ENCODE measurements around the gene EIF6.

The EIF6 gene

GRCh38 chr20:35251613-35251940 lies 33.0 kb downstream of the EIF6 start:
- H3K36me3 ChIP-seq (ENCODE audit: control insufficient read depth, insufficient read depth, low read length): no peaks in the 10 kb centered on the region
- H3K27me3 ChIP-seq (replicated peaks; ENCODE audit: control insufficient read depth, insufficient read depth, low read length): no peaks in the 10 kb centered on the region; the same call in 1 of the 2 replicates
- no peak for TF ChIP-seq CTCF (IDR thresholded peaks at IDR 0.05; ENCODE audit: insufficient read depth, low read length, poor library complexity, severe bottlenecking)
- DNase-seq (ENCODE audit: extremely low read depth, insufficient read length): no peak
- H3K4me3 ChIP-seq (replicated peaks; ENCODE audit: low read depth, low read length): no peak overlapping the region

GRCh38 chr20:35248641-35249475 lies 35.7 kb downstream of the EIF6 start:
- Histone ChIP-seq H3K27me3 (replicated peaks; ENCODE audit: control insufficient read depth, insufficient read depth, low read length) (no peaks in the 10 kb centered on the region; the same call in 1 of the 2 replicates), H3K4me3 (replicated peaks; ENCODE audit: low read depth, low read length) (no peak overlapping the region), H3K36me3 (ENCODE audit: control insufficient read depth, insufficient read depth, low read length) (no peaks in the 10 kb centered on the region)
- no peak for TF ChIP-seq CTCF (IDR thresholded peaks at IDR 0.05; ENCODE audit: insufficient read depth, low read length, poor library complexity, severe bottlenecking)
- no peak for DNase-seq (ENCODE audit: extremely low read depth, insufficient read length)

DNA sequence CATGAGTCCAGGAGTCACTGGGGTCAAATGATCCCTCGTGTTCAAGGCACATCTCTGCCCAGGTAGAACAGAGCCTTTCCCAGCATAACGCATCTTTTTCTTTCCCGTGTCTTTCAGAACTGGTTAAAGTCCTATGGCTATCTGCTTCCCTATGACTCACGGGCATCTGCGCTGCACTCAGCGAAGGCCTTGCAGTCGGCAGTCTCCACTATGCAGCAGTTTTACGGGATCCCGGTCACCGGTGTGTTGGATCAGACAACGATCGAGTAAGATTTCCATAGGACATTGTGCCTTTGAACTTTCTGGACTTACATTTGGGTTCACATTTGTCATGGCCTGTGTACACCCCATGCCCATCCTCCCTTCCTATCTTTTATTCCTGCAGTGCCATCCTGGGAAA lies 37.8 kb downstream of the EIF6 start:
- DNase-seq (ENCODE audit: extremely low read depth, insufficient read length): no peak
- Histone ChIP-seq H3K4me3 (replicated peaks; ENCODE audit: low read depth, low read length) (no peak overlapping the region), H3K36me3 (ENCODE audit: control insufficient read depth, insufficient read depth, low read length) (no peaks in the 10 kb centered on the region), H3K27me3 (replicated peaks; ENCODE audit: control insufficient read depth, insufficient read depth, low read length) (no peaks in the 10 kb centered on the region; the same call in 1 of the 2 replicates)
- no peak for TF ChIP-seq CTCF (IDR thresholded peaks at IDR 0.05; ENCODE audit: insufficient read depth, low read length, poor library complexity, severe bottlenecking)

DNA sequence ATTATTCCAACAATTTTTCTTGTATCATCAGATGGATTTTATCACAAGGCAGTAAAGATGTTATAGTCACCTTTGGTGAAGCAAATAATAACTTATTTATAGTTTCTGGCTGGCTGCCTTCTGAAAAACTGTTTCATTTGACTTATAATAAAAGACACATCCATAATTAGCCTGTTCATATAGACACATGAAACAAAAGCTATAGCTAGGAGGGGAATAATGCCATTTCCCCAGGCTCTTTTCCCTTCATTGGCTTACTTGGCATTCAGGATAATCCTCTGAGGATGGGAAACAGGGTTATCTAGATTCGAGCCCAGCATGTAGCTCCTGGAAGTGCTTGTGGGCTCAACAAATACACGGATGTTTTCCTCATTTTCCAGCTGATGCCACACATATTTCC lies 40.6 kb downstream of the EIF6 start:
- no peak for DNase-seq (ENCODE audit: extremely low read depth, insufficient read length)
- Histone ChIP-seq H3K36me3 (ENCODE audit: control insufficient read depth, insufficient read depth, low read length) (no peaks in the 10 kb centered on the region), H3K27me3 (replicated peaks; ENCODE audit: control insufficient read depth, insufficient read depth, low read length) (no peaks in the 10 kb centered on the region; the same call in 1 of the 2 replicates), H3K4me3 (replicated peaks; ENCODE audit: low read depth, low read length) (no peak overlapping the region)
- no peak for TF ChIP-seq CTCF (IDR thresholded peaks at IDR 0.05; ENCODE audit: insufficient read depth, low read length, poor library complexity, severe bottlenecking)

DNA sequence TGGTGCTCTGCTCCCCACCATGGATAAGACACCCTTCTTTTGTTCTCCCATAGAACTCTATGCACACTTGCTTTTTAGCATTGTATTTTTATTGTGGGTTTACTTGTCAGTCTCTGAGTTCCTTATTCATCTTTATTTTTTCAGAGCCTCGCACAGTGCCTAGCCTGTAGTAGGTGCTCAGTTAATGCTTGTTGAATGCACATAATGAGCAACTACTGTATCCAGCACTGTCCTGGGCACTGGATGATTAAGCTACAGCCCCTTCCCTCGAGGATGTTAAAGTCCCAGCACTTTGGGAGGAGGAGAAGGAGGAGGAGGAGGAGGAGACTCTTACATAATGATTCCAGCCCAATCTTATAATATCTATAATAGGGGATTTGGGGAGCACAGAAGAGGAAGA lies 41.3 kb downstream of the EIF6 start:
- Histone ChIP-seq H3K4me3 (replicated peaks; ENCODE audit: low read depth, low read length) (no peak overlapping the region), H3K27me3 (replicated peaks; ENCODE audit: control insufficient read depth, insufficient read depth, low read length) (no peaks in the 10 kb centered on the region; the same call in 1 of the 2 replicates)
- DNase-seq (ENCODE audit: extremely low read depth, insufficient read length): no peak

More for the DNA sequence above, 41.3 kb downstream of the EIF6 start:
- TF ChIP-seq CTCF (IDR thresholded peaks at IDR 0.05; ENCODE audit: insufficient read depth, low read length, poor library complexity, severe bottlenecking): no peak
- no peaks in the 10 kb centered on the region for H3K36me3 ChIP-seq (ENCODE audit: control insufficient read depth, insufficient read depth, low read length)
